Loucy (cell line): ENCODE measurements around the gene DACT2.

Source experiments
- CTCF ChIP-seq: fragments of 200-600 bp; sonication (generic); conservative IDR thresholded peaks from 2 replicates; pipeline ENCODE4 v1.5.1; 2014; ENCODE audit warnings: mild to moderate bottlenecking, antibody characterized with exemption, low read length
- EZH2phosphoT487 ChIP-seq: fragments of 200-600 bp; IDR thresholded peaks from 2 replicates; pipeline ENCODE4 v1.6.1; 2018; ENCODE audit warnings: antibody characterized with exemption, mild to moderate bottlenecking, moderate library complexity, borderline replicate concordance

GRCh38 chr6:168364793-168365421, 45.3 kb upstream of the DACT2 start:
- TF ChIP-seq EZH2phosphoT487 (no peak), CTCF (no peak)
